Hair follicle dermal papilla cell (primary cell): ENCODE measurements around the gene ROBO4. TPM values are rescaled to one million over a fixed set of nuclear protein-coding genes. Genes with fewer than 3 reads are reported as not detected.

ENCODE experiments used
- total RNA-seq: library from RNA; depleted of rRNA; stranded (reverse); fragments of >200 nt; gene quantifications from 2 replicates; pipeline ENCODE4 v1.2.3, GENCODE V29; 2012

Gene ROBO4
- total RNA-seq = 1.1 and 1.3 TPM in 2 replicates

GRCh38 chr11:124897674-124898262, at the start of gene ROBO4:
Gene ROBO4 (minus strand): TSS chr11:124897865. CDS start chr11:124897795, 70 bp downstream.

GRCh38 chr11:124935548-124936514, 38.2 kb upstream of the ROBO4 start, which contains the start of gene HEPACAM:
Gene HEPACAM (minus strand): TSS chr11:124936047. CDS start chr11:124936006, 41 bp downstream.

DNA sequence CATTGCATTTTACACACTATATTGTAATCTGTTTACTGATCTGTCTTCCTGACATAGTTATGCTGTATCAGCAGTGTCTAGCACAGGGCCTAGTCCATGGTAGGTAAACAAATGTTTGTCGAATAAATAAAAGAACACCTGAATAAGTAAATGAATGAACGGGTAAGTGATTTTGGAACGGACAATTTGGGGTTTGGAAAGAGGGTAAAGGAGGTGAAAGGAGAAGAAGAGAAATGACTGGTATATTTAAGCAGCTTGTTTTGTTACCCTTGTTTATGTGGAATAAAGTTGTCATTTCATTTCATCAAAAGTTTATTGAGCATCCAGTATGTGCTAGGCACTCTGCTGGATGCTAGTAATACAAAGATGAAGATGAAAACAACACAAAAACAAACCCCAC, 21.3 kb upstream of the ROBO4 start, which contains the start of gene HEPN1:
Gene HEPN1, plus strand, starts transcription at position 301 of the 400 bp plus-strand sequence.

DNA sequence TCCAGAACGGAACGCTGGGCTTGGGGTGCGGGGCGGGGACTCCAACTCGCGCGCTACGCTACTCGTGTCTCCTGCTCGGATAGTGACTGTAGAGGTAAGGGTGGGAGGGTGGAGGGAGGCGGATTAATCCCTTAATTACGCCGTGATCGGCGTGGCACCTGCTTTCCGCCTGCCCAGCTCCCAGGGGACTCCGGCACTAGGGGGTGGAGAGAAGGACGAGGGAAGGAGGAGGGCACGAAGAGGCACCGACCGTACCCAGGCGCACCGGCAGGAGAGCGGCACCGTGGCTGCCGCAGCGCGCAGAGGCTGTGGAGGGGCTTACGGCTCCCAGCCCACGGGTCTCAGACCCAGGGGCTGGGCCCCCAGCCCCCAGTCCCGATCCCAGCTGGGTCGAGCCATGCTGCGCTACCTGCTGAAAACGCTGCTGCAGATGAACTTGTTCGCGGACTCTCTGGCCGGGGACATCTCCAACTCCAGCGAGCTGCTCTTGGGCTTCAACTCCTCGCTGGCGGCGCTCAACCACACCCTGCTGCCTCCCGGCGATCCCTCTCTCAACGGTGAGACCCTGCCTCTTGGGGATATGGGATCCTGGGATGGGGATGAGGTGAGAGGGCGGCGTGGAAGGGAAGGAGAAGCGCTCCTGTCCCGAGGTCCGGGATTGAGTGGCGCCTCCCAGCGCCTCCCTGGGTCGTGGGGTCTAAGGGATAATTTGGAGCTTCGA, 32.3 kb downstream of the ROBO4 start, which contains the start of gene ROBO3:
Gene ROBO3, plus strand, starts transcription at position 252 of the 721 bp plus-strand sequence. Its CDS starts 146 bp downstream, at position 398.

Other genes starting within 250 kb of the ROBO4 start
- 10.1 and 11.5 TPM in 2 replicates for gene SIAE, start 224.1 kb downstream of the ROBO4 start, total RNA-seq
- gene SPA17, start 224.0 kb downstream of the ROBO4 start, total RNA-seq = 4.4 and 5.2 TPM in 2 replicates
- gene NRGN, start 157.9 kb downstream of the ROBO4 start, total RNA-seq = not detected in 2 replicates
- not detected in 2 replicates for gene VSIG2, start 145.6 kb downstream of the ROBO4 start, total RNA-seq
- 0.61 TPM in 1 of 2 replicates, not detected in the other for gene ESAM, start 135.6 kb downstream of the ROBO4 start, total RNA-seq
- gene MSANTD2, start 97.5 kb downstream of the ROBO4 start, total RNA-seq = 10.6 and 13.0 TPM in 2 replicates
- gene ROBO3, start 32.4 kb downstream of the ROBO4 start, total RNA-seq = 20.3 and 31.0 TPM in 2 replicates
- gene HEPN1, start 21.4 kb upstream of the ROBO4 start, total RNA-seq = not detected in 2 replicates
- not detected in 2 replicates for gene HEPACAM, start 38.2 kb upstream of the ROBO4 start, total RNA-seq
- gene CCDC15, start 56.3 kb upstream of the ROBO4 start, total RNA-seq = 1.6 TPM in 2 replicates
- gene SLC37A2, start 165.4 kb upstream of the ROBO4 start, total RNA-seq = 0.49 and 0.81 TPM in 2 replicates
- 16.9 and 18.3 TPM in 2 replicates for gene TMEM218, start 213.8 kb upstream of the ROBO4 start, total RNA-seq